Panc1 (cell line): ENCODE measurements around the gene TP73. TPM values are rescaled to one million over a fixed set of nuclear protein-coding genes. Genes with fewer than 3 reads are reported as not detected.

ENCODE experiments used
- ATAC-seq: fragments of 200-7000 bp; cut with Tn5 transposase; 2 replicates; pipeline ENCODE4 v1.9.1; 2020; ENCODE audit warnings: mild to moderate bottlenecking, moderate library complexity
- BruUV-seq: library from RNA; stranded (reverse); fragments of 400-500 nt; replicated peaks from 2 replicates; lab custom pipeline; 2021; lab: Mats Ljungman, UMichigan
- CTCF ChIA-PET: fragments of 300-600 bp; sonication (Branson Sonifier 250); formaldehyde crosslinking; loops from one replicate; lab custom pipeline; 2022; ENCODE audit warnings: antibody characterized with exemption; lab: Charles Lee
- POLR2A ChIA-PET: fragments of 300-600 bp; sonication (Branson Sonifier 250); formaldehyde crosslinking; loops from one replicate; lab custom pipeline; 2022; ENCODE audit warnings: antibody characterized with exemption; lab: Charles Lee
- DNase-seq: peaks from one replicate; pipeline ENCODE4 v3.0.0-alpha.2; 2010; ENCODE audit warnings: low read depth, low spot score
- H3K27ac ChIP-seq: 2 replicates; pipeline ENCODE4 v1.5.1; 2011; ENCODE audit warnings: mild to moderate bottlenecking, low read length, inconsistent platforms
- H3K27me3 ChIP-seq: fragments of 200-500 bp; sonication (Bioruptor generic); 2 replicates; pipeline ENCODE4 v1.6.0; 2014; ENCODE audit warnings: low read length, inconsistent platforms; ENCODE audit not compliant: control insufficient read depth, insufficient read depth
- H3K36me3 ChIP-seq: fragments of 200-500 bp; sonication (Bioruptor generic); 2 replicates; pipeline ENCODE4 v1.5.1; 2014; ENCODE audit warnings: inconsistent platforms, mild to moderate bottlenecking, low read length, moderate library complexity; ENCODE audit not compliant: control insufficient read depth, insufficient read depth
- H3K4me1 ChIP-seq: 2 replicates; pipeline ENCODE4 v1.5.1; 2011; ENCODE audit warnings: inconsistent platforms, mild to moderate bottlenecking, low read length, moderate library complexity; ENCODE audit not compliant: control insufficient read depth, insufficient read depth
- H3K4me3 ChIP-seq, 2 experiments: 2 replicates each; pipeline ENCODE4 v1.5.1; 2011 to 2012; ENCODE audit warnings: low read depth in 2 of 2, low read length in 2 of 2, mild to moderate bottlenecking in 2 of 2, inconsistent platforms in 1 of 2, moderate library complexity in 1 of 2
- H3K9me3 ChIP-seq: fragments of 200-500 bp; sonication (Bioruptor generic); 2 replicates; pipeline ENCODE4 v1.5.1; 2014; ENCODE audit warnings: low read depth, mild to moderate bottlenecking, inconsistent platforms, low read length, moderate library complexity; ENCODE audit not compliant: control insufficient read depth, insufficient read depth
- CTCF ChIP-seq: fragments of 450-650 bp; IDR thresholded peaks from 2 replicates; pipeline ENCODE4 v1.5.1; 2017; ENCODE audit warnings: mild to moderate bottlenecking
- POLR2AphosphoS5 ChIP-seq: IDR thresholded peaks from 2 replicates; pipeline ENCODE4 v1.6.1; 2012; ENCODE audit warnings: mild to moderate bottlenecking, low read depth, low read length, moderate library complexity
- REST ChIP-seq, 2 experiments: IDR thresholded peaks; 2 replicates each; pipeline ENCODE4 v1.6.1; 2011 to 2012; ENCODE audit warnings: low read depth in 2 of 2, control low read depth in 1 of 2, low read length in 1 of 2, mild to moderate bottlenecking in 1 of 2, moderate library complexity in 1 of 2; ENCODE audit not compliant: insufficient read depth in 1 of 2
- SIN3A ChIP-seq: IDR thresholded peaks from 2 replicates; pipeline ENCODE4 v1.6.1; 2012; ENCODE audit warnings: low read depth, mild to moderate bottlenecking, low read length, moderate library complexity, borderline replicate concordance; ENCODE audit not compliant: insufficient read depth
- TCF7L2 ChIP-seq: IDR thresholded peaks from 2 replicates; pipeline ENCODE4 v1.6.1; 2011; ENCODE audit warnings: mild to moderate bottlenecking, low read depth, low read length, inconsistent platforms
- in situ Hi-C: cut with HindIII; loops from 2 replicates; pipeline ENCODE4 v1.10.0; 2016; ENCODE audit warnings: low sequenced_read_pairs, low pct_unique_long_range_greater_than_20kb
- intact Hi-C: fragments of 100-400 bp; cut with micrococcal nuclease; formaldehyde crosslinking; loops from one replicate; pipeline ENCODE4 v1.10.0; 2022; ENCODE audit not compliant: unreplicated experiment
- total RNA-seq: library from RNA; stranded (reverse); gene quantifications from one replicate; pipeline ENCODE4 v1.2.1, GENCODE V29; 2021; ENCODE audit not compliant: unreplicated experiment

TP73 gene
- total RNA-seq, 1 experiment from 2014 or later = 4.7 TPM

GRCh38 chr1:3776231-3776961 lies 124.1 kb downstream of the TP73 start:
- peaks cover 49% of the 10 kb centered on the region for H3K4me1 ChIP-seq
- CTCF ChIA-PET = interaction anchor here (0.6 to 1.3 kb wide), 3 partner anchors 22 to 141 kb away, joined by 4 to 6 read pairs (median 5); no protein-coding TSS in a partner anchor
- no peak for TF ChIP-seq REST (IDR thresholded peaks at IDR 0.05; ENCODE audit: insufficient read depth in 1 of 2, low read depth in 2 of 2, low read length in 1 of 2)
- no peak; the same call in 1 of the 2 replicates for TF ChIP-seq POLR2AphosphoS5
- TF ChIP-seq TCF7L2 = no peak; the same call in 1 of the 2 replicates
- peak; percentile 60 for TF ChIP-seq CTCF
- TF ChIP-seq SIN3A = no peak
- DNase-seq = no peak
- no peak overlapping the region for H3K4me3 ChIP-seq
- H3K27me3 ChIP-seq = no peaks in the 10 kb centered on the region
- intact Hi-C loops (no loop called here), in situ Hi-C loops (no loop called here)
- ATAC-seq = no peak
- POLR2A ChIA-PET = no interaction called here
- BruUV-seq = no TSS peak
- peak overlapping the region; percentile 48 for H3K27ac ChIP-seq
- H3K9me3 ChIP-seq = no peaks in the 10 kb centered on the region
- H3K36me3 ChIP-seq = no peaks in the 10 kb centered on the region

- no TSS peak for BruUV-seq
- TF ChIP-seq POLR2AphosphoS5 (no peak), CTCF (no peak), REST (IDR thresholded peaks at IDR 0.05; ENCODE audit: insufficient read depth in 1 of 2, low read depth in 2 of 2, low read length in 1 of 2) (no peak), TCF7L2 (no peak), SIN3A (no peak)
- no peaks in the 10 kb centered on the region for H3K36me3 ChIP-seq
- H3K27me3 ChIP-seq = no peaks in the 10 kb centered on the region
- in situ Hi-C loops (no loop called here), intact Hi-C loops (no loop called here)
- ChIA-PET POLR2A (no interaction called here), CTCF (no interaction called here)
- DNase-seq = no peak
- no peak for ATAC-seq
- no peak overlapping the region for H3K4me3 ChIP-seq
- peaks cover 43% of the 10 kb centered on the region for H3K4me1 ChIP-seq
- H3K27ac ChIP-seq = peak overlapping the region; percentile 29; the same call in 1 of the 2 replicates
- H3K9me3 ChIP-seq = no peaks in the 10 kb centered on the region
These were observed 124.8 kb downstream of the TP73 start for GRCh38 chr1:3777078-3777547.
